CD1c-positive myeloid dendritic cell (primary cell): Measurements from ENCODE around the gene ANKRD37.

ENCODE experiments used
- DNase-seq: peaks from one replicate; pipeline ENCODE4 v3.0.0-alpha.2; 2016; ENCODE audit errors: extremely low spot score

Gene ANKRD37

DNA sequence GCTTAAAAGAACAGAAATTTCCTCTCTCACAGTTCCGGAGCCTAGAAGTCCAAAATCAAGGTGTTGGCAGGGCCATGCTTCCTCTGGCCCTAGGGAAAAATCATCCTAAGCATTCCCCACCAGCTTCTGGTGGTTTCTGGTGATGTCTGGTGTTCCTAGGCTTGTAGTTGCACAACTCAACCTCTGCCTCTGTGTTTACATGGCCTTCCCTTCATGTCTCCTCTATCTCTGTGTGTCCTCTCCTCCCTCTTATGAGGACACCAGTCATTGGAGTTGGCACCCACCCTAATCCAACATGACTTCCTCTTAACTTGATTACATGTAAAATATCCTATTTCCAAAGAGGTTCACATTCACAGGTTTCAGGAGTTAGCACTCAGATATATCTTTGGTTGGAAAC lies 16.3 kb upstream of the ANKRD37 start:
- DNase-seq = no peak

GRCh38 chr4:185381288-185382196 lies 15.1 kb upstream of the ANKRD37 start:
- DNase-seq = no peak

- no peak for DNase-seq
These were observed 13.9 kb upstream of the ANKRD37 start for GRCh38 chr4:185382754-185383153.

DNA sequence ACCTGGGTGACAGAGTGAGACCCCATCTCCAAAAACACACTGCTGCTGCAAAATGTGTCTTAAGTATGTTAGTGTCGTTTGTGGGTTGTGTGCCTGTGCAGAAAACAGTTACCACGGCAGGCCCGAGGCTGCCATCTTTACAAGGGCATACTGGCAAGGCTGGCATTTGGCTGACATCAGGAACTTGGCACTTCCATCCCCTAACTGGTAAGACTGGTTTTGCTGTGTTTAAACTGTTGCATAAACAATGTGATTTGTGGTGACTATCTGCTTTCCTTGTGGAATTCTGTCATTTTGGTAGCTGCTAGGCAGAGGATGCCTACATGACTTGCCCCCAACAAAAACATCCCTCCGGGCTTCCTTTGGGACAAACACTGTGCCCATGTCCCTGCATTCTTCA lies 13.2 kb upstream of the ANKRD37 start:
- no peak for DNase-seq

- no peak for DNase-seq
These were observed 12.6 kb upstream of the ANKRD37 start for GRCh38 chr4:185384061-185384460.

DNA sequence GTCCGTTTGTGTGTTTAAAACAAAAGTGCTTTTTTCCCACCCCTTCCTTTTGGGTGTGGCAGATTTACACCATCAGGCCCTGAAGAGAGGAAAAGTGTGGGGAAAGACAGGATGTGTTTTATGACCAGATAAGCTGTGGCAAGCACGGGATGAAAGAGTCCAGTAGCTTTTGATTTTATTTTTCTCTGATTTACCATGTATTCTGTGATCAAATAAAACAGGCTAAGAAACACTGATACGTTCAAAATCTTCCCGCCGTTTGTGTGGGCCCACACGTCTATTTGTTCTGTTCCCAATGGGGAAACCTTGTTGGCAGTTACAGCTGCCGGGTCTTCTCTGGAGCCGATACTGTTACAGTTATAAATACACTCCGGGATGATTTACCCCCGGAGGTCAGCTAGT lies 11.7 kb upstream of the ANKRD37 start:
- DNase-seq = no peak

GRCh38 chr4:185387957-185388356 lies 8.7 kb upstream of the ANKRD37 start:
- no peak for DNase-seq

DNA sequence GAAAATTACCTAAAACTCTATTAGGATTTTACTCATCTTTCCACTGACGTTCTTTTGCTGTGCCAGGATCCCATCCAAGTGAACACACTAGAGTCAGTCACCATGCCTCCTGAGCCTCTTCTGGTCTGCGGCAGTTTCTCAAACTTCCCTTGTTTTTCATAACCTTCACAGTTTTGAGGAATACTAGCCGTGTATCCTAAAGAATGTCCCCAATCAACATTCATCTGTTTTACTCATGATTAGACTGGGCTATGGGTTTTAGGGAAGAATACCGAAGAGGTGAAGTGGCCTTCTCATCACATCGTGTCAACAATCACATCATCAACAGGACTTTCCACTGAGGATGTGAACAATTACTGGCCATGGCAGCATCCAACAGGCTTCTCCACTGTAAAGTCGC lies 5.7 kb upstream of the ANKRD37 start:
- DNase-seq = no peak

DNA sequence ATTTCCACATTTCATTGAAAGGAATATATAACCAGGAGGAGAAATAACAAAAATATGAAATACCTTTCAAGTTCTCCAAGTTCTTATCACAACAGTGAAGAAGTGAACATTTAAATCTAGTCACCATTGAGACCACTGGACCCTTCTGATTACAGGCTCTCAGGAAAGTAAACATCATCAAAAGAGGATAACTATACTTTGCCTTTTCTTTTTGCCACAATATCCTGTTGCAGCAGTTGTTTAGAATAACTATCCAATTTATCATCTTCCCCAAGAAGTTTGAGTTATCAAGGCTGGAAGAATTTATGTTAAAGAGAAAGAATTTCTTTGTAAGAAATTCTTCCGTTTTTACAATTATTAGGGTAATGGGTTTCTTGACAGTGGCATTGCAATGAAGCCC lies 4.5 kb upstream of the ANKRD37 start:
- DNase-seq = no peak

GRCh38 chr4:185394568-185395237 lies 1.9 kb upstream of the ANKRD37 start:
- DNase-seq = peak; percentile 9

DNA sequence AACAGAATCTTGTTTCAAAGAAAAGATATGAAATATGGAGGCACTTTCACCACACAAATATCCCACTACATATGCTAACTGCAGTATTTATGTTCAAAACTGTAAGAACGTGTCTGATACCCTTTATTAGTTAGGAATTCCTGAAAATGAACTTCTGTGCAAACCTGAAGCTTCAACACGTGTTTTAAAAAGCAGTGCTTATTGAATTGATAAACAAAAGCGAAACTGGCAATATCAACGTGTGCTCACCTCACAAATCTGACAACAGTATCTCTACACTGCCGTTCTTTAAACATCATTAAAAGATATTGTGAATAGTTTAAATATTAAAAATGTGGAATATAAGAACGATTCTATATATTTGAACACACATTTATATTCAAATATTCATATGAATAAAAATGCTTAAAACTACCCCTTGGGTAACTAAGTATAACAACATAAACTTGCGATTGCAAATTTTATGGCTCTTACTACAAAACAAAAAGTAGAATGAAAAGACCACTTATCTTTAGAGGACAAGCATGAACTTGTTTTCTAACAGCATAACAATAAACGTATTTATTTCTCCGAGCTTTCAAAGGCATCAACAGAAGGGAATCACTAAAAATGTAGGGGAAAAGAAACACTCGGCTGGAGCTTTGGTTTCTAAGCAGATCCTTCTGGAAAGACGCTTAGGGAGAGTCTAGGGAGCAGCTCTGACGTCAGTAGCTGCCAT lies 1.2 kb upstream of the ANKRD37 start, which contains the start of gene LRP2BP:
LRP2BP (minus strand) TSS at position 687 of the 718 bp plus-strand sequence. CDS start 17,738 bp downstream, outside the sequence.
- peak; percentile 15 for DNase-seq

- DNase-seq = peak; percentile 99
These were observed 501 bp upstream of the ANKRD37 start for GRCh38 chr4:185395956-185396723.

DNA sequence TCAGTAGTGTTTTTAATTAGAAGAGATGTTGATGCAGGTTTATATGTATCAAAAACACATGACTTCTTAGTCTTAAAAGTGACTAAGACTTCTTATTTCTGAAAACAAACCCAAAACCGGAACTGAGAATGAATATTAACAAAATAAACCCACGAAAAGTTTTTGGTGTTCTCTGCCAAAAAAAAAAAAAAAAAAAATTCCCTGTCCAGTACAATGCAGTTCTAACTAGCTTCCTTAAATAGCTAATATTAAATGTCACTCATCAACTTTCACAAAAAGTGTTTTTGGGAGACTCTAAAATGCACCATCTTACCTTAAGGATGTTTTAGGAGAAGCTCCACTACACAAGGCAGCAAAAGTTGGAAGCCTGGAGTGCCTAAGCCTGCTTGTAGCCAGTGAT lies 2.0 kb downstream of the ANKRD37 start:
- peak; percentile 74 for DNase-seq

DNA sequence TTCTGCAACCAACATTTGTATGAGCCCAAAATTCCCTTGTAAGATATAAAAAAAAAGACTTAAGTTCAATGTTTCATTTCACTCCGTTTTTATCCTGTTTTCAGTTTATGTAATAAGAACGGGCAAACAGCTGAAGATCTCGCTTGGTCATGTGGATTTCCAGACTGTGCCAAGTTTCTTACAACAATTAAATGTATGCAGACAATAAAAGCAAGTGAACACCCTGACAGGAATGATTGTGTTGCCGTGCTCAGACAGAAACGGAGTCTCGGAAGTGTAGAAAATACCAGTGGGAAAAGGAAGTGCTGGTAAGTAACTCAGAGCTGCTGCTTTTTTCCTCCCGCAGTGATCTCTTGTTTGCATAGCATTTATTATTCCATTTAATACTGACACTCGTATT lies 2.8 kb downstream of the ANKRD37 start:
- DNase-seq = no peak

GRCh38 chr4:185404031-185404430 lies 7.4 kb downstream of the ANKRD37 start:
- no peak for DNase-seq

GRCh38 chr4:185405296-185405999 lies 8.8 kb downstream of the ANKRD37 start:
- peak; percentile 72 for DNase-seq

DNA sequence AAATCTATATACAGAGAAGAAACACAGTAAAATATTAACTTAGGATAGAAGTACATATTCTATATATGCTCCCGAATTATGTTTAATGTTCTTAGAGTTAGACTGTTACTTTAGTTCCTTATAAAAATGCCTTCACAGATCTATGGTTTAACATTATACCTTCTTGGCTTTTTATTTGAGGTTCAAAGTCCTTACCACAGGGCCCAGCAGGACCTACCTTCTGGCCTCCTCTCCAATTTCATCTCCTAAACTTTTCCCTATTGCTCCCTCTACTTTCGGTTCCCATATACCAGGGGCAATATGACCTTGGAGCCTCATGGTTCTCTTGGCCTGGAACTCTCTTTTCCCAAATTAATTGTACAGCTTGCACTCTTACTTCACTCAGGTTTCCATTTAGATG lies 11.8 kb downstream of the ANKRD37 start:
- DNase-seq = no peak

DNA sequence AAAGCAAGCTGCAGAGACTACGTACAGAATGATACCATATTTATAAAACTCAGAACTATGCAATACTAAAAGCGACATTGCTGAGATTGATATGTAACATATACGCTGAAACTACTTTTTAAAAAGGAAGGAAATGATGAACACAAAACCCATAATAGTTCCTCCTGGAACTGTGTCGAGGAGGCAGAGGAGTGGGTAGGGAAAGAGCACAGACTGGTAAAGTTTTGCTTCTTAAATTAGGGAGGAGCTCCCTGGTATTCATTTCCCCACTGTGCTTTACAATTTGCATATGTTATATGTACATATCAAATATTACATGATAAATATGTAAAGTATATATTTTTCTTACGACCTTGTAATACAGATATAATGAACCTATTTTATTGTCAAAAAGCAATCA lies 15.2 kb downstream of the ANKRD37 start:
- peak; percentile 68 for DNase-seq

- DNase-seq = no peak
These were observed 15.8 kb downstream of the ANKRD37 start for GRCh38 chr4:185412412-185412811.

DNA sequence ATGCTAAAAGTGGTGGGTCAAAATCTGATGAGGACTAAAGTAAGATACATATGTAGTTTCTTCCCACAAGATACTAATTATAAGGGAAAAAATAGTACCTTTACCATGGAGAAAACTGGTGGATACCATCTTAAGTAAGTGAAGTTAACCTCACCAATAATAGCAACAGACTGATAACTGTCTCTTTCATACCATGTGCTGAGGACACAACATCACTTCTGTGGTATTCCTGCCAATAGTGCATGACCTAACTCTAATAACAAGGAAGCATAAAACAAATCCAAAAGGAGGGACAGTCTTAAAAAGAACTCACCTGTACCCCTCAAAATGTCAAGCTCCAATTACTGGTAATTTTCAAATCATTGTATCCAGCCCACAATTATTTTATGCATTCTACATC lies 20.3 kb downstream of the ANKRD37 start:
- DNase-seq = no peak
